GM18505 (cell line): ENCODE measurements around the gene TMEM213.
A peak's percentile ranks its signal among the peaks of the same experiment; 100 is the strongest.

Experiments used
- ATAC-seq: cut with Tn5 transposase; IDR thresholded peaks from one replicate; pipeline ENCODE4 v1.9.1; 2021; ENCODE audit not compliant: unreplicated experiment
- POLR2A ChIP-seq: IDR thresholded peaks from 4 replicates; pipeline ENCODE4 v1.6.1; 2011; ENCODE audit warnings: borderline replicate concordance; ENCODE audit not compliant: insufficient read depth, insufficient read length; ENCODE audit errors: extremely low read depth

TMEM213 gene

GRCh38 chr7:138797715-138798320 is at the start of gene TMEM213, which contains the start of gene ATP6V0A4:
TMEM213 (plus strand) TSS chr7:138797994; CDS start chr7:138798105, 111 bp downstream.
ATP6V0A4 (minus strand) TSS chr7:138798196; CDS start chr7:138771247, 26,949 bp downstream.
- TF ChIP-seq POLR2A: no peak
- ATAC-seq: no peak

GRCh38 chr7:138748666-138749065 is 49.1 kb upstream of the TMEM213 start:
- no peak for TF ChIP-seq POLR2A
- ATAC-seq: no peak

- no peak for ATAC-seq
- no peak for TF ChIP-seq POLR2A
These were observed 47.8 kb upstream of the TMEM213 start for GRCh38 chr7:138749960-138750359.

- no peak for TF ChIP-seq POLR2A
- no peak for ATAC-seq
These were observed 47.3 kb upstream of the TMEM213 start for GRCh38 chr7:138750473-138750872.

GRCh38 chr7:138750901-138751464 is 46.8 kb upstream of the TMEM213 start:
- no peak for TF ChIP-seq POLR2A
- ATAC-seq: no peak

- peak; percentile 92 for ATAC-seq
- TF ChIP-seq POLR2A: no peak
These were observed 45.2 kb upstream of the TMEM213 start for GRCh38 chr7:138752518-138753149.

GRCh38 chr7:138753150-138753518 is 44.7 kb upstream of the TMEM213 start:
- TF ChIP-seq POLR2A: no peak
- ATAC-seq: no peak

- TF ChIP-seq POLR2A: no peak
- ATAC-seq: no peak
These were observed 44.2 kb upstream of the TMEM213 start for GRCh38 chr7:138753610-138754009.

- no peak for TF ChIP-seq POLR2A
- no peak for ATAC-seq
These were observed 42.5 kb upstream of the TMEM213 start for GRCh38 chr7:138755331-138755747.

- no peak for ATAC-seq
- TF ChIP-seq POLR2A: no peak
These were observed 41.8 kb upstream of the TMEM213 start for GRCh38 chr7:138755842-138756590.

GRCh38 chr7:138756591-138757242 is 41.1 kb upstream of the TMEM213 start:
- no peak for TF ChIP-seq POLR2A
- ATAC-seq: no peak

GRCh38 chr7:138768241-138768640 is 29.6 kb upstream of the TMEM213 start:
- TF ChIP-seq POLR2A: no peak
- ATAC-seq: no peak

- no peak for ATAC-seq
- TF ChIP-seq POLR2A: no peak
These were observed 26.9 kb upstream of the TMEM213 start for GRCh38 chr7:138770904-138771303.

- no peak for ATAC-seq
- TF ChIP-seq POLR2A: no peak
These were observed 24.6 kb upstream of the TMEM213 start for GRCh38 chr7:138773176-138773575.

GRCh38 chr7:138773817-138774216 is 24.0 kb upstream of the TMEM213 start:
- no peak for ATAC-seq
- TF ChIP-seq POLR2A: no peak
